HEK293T (cell line): ENCODE measurements around the gene ECE2.

Experiments used
- ARNT ChIP-seq: fragments of 450-650 bp; IDR thresholded peaks from 2 replicates; pipeline ENCODE4 v1.6.1; 2017; ENCODE audit warnings: mild to moderate bottlenecking
- BHLHE40 ChIP-seq: fragments of 450-650 bp; IDR thresholded peaks from 2 replicates; pipeline ENCODE4 v1.6.1; 2016; ENCODE audit warnings: mild to moderate bottlenecking, moderate library complexity, borderline replicate concordance
- ELF4 ChIP-seq: fragments of 450-650 bp; IDR thresholded peaks from 2 replicates; pipeline ENCODE4 v1.6.1; 2017; ENCODE audit warnings: antibody characterized with exemption
- FOXA1 ChIP-seq: fragments of 450-650 bp; IDR thresholded peaks from 2 replicates; pipeline ENCODE4 v1.6.1; 2016; ENCODE audit warnings: mild to moderate bottlenecking
- SP1 ChIP-seq: fragments of 450-650 bp; IDR thresholded peaks from 2 replicates; pipeline ENCODE4 v1.6.1; 2017
- SUZ12 ChIP-seq: fragments of 450-650 bp; IDR thresholded peaks from 2 replicates; pipeline ENCODE4 v1.6.1; 2016; ENCODE audit warnings: mild to moderate bottlenecking
- ZNF384 ChIP-seq: fragments of 450-650 bp; IDR thresholded peaks from 2 replicates; pipeline ENCODE4 v1.6.1; 2016
- TF ChIP-seq, protein P1 (sequence below): fragments of 450-650 bp; IDR thresholded peaks from 2 replicates; pipeline ENCODE4 v1.6.1; 2016

GRCh38 chr3:184248454-184249411 is 27.1 kb upstream of the ECE2 start, which contains the start of gene ALG3:
- no peak for TF ChIP-seq ARNT
- TF ChIP-seq BHLHE40: no peak
- TF ChIP-seq SP1: no peak
- no peak for TF ChIP-seq FOXA1
- TF ChIP-seq SUZ12: no peak
- no peak for TF ChIP-seq ZNF384
- peak; percentile 71 for TF ChIP-seq ELF4
- TF ChIP-seq, protein P1, sequence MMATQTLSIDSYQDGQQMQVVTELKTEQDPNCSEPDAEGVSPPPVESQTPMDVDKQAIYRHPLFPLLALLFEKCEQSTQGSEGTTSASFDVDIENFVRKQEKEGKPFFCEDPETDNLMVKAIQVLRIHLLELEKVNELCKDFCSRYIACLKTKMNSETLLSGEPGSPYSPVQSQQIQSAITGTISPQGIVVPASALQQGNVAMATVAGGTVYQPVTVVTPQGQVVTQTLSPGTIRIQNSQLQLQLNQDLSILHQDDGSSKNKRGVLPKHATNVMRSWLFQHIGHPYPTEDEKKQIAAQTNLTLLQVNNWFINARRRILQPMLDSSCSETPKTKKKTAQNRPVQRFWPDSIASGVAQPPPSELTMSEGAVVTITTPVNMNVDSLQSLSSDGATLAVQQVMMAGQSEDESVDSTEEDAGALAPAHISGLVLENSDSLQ: no peak
